MM.1S (cell line): ENCODE data around the gene CFAP251.

Experiments
- CTCF ChIP-seq: fragments of 300-600 bp; sonication (generic); IDR thresholded peaks from 2 replicates; pipeline ENCODE4 v1.5.1; 2016; ENCODE audit warnings: antibody characterized with exemption, low read length, mixed read lengths
- EZH2 ChIP-seq: fragments of 300-600 bp; sonication (generic); optimal IDR thresholded peaks from 2 replicates; pipeline ENCODE3; 2017; ENCODE audit warnings: low read depth, mild to moderate bottlenecking, antibody characterized with exemption, low read length, mixed read lengths
- EZH2phosphoT487 ChIP-seq: fragments of 300-600 bp; sonication (generic); IDR thresholded peaks from 2 replicates; pipeline ENCODE4 v1.6.1; 2018; ENCODE audit warnings: antibody characterized with exemption, low read length

GRCh38 chr12:121990114-121990647, 71.8 kb downstream of the CFAP251 start:
- TF ChIP-seq EZH2phosphoT487: no peak
- no peak for TF ChIP-seq CTCF
- no peak for TF ChIP-seq EZH2
